Hepatocyte (in vitro differentiated cells): Measurements from ENCODE around the gene DEXI. TPM values are rescaled to one million over a fixed set of nuclear protein-coding genes. Genes with fewer than 3 reads are reported as not detected.

Experiments
- DNase-seq: peaks from one replicate; pipeline ENCODE4 v3.0.0-alpha.2; 2016; ENCODE audit warnings: low spot score
- H2AFZ ChIP-seq: fragments of 200-600 bp; sonication (generic); 2 replicates; pipeline ENCODE4 v1.6.0; 2016; ENCODE audit warnings: antibody characterized with exemption, mild to moderate bottlenecking
- H3K27ac ChIP-seq: fragments of 200-600 bp; sonication (generic); 2 replicates; pipeline ENCODE4 v1.5.1; 2016; ENCODE audit warnings: mild to moderate bottlenecking
- H3K27me3 ChIP-seq: fragments of 200-600 bp; sonication (generic); 2 replicates; pipeline ENCODE4 v1.6.1; 2016
- H3K36me3 ChIP-seq: fragments of 200-600 bp; sonication (generic); replicated peaks from 2 replicates; pipeline ENCODE4 v1.5.1; 2016; ENCODE audit warnings: low read depth; ENCODE audit not compliant: insufficient read depth
- H3K4me1 ChIP-seq: fragments of 200-600 bp; sonication (generic); 2 replicates; pipeline ENCODE4 v1.5.1; 2016; ENCODE audit warnings: mild to moderate bottlenecking, moderate library complexity; ENCODE audit not compliant: insufficient read depth
- H3K4me2 ChIP-seq: fragments of 200-600 bp; sonication (generic); 2 replicates; pipeline ENCODE4 v1.6.0; 2016
- H3K4me3 ChIP-seq: fragments of 200-600 bp; sonication (generic); 2 replicates; pipeline ENCODE4 v1.5.1; 2016; ENCODE audit warnings: mild to moderate bottlenecking
- H3K79me2 ChIP-seq: fragments of 200-600 bp; sonication (generic); 2 replicates; pipeline ENCODE4 v1.6.0; 2017; ENCODE audit warnings: mild to moderate bottlenecking
- H3K9me2 ChIP-seq: fragments of 200-600 bp; sonication (generic); replicated peaks from 2 replicates; pipeline ENCODE4 v1.6.0; 2017; ENCODE audit warnings: mild to moderate bottlenecking; ENCODE audit not compliant: insufficient read depth
- H3K9me3 ChIP-seq: fragments of 200-600 bp; sonication (generic); 2 replicates; pipeline ENCODE4 v1.5.1; 2016; ENCODE audit warnings: low read depth, mild to moderate bottlenecking
- H4K20me1 ChIP-seq: fragments of 200-600 bp; sonication (generic); 2 replicates; pipeline ENCODE4 v1.6.0; 2016; ENCODE audit warnings: mild to moderate bottlenecking; ENCODE audit not compliant: insufficient read depth, poor library complexity, severe bottlenecking
- EZH2 ChIP-seq: fragments of 200-600 bp; sonication (generic); IDR thresholded peaks from 2 replicates; pipeline ENCODE4 v1.6.1; 2016; ENCODE audit warnings: antibody characterized with exemption, mild to moderate bottlenecking, borderline replicate concordance
- EZH2phosphoT487 ChIP-seq: fragments of 200-600 bp; sonication (generic); IDR thresholded peaks from one replicate; pipeline ENCODE4 v1.6.1; 2018; ENCODE audit warnings: antibody characterized with exemption, mild to moderate bottlenecking, low read depth, moderate library complexity; ENCODE audit not compliant: unreplicated experiment, severe bottlenecking
- WGBS: methylation state at CpG from one replicate; pipeline ENCODE4 v1.1.6; 2016; ENCODE audit warnings: low lambda C conversion rate; ENCODE audit errors: missing lambda C conversion rate; 5-methylcytosine and 5-hydroxymethylcytosine counted together
- polyA plus RNA-seq: library from polyadenylated mRNA; unstranded; fragments of >200 nt; fragmentation: Nextera tagmentation; extraction: Ambion mirVana; gene quantifications from 2 replicates; pipeline ENCODE4 v1.2.1, GENCODE V29; 2016
- total RNA-seq: library from RNA; depleted of rRNA; stranded (reverse); fragments of >200 nt; gene quantifications from 2 replicates; pipeline ENCODE4 v1.2.3, GENCODE V29; 2014
- TF ChIP-seq, protein P1 (sequence below): fragments of 200-600 bp; sonication (generic); IDR thresholded peaks from 2 replicates; pipeline ENCODE4 v1.5.1; 2016; ENCODE audit warnings: antibody characterized with exemption, mild to moderate bottlenecking; ENCODE audit not compliant: poor library complexity

Gene DEXI
- total and polyA plus RNA-seq, 2 experiments from 2014 or later, result 51.6 to 82.4 TPM

DNA sequence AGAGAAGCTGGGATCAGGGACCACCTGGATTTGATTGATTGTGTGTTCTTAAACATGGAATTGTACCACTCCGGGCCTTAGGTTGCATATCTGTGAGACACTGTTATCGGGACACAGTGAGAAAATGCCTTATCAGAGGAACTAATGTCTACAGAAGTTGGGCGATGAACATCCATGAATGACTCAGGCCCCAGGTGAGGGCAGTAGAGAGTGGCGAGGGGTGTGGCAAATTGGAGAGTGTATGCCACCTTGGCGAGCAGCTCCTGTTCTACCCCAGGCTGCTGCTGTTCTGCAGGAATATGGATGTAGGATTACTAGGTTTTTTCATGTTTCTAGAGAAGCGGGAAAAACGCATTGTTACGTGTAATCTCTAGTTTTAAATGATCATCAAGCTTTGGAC, 40.9 kb upstream of the DEXI start:
- no peak for DNase-seq
- H3K27me3 ChIP-seq, result no peaks in the 10 kb centered on the region
- no peaks in the 10 kb centered on the region for H4K20me1 ChIP-seq
- WGBS, result 91% methylated on average over 8 of the region's 8 CpGs
- H3K27ac ChIP-seq, result no peak overlapping the region
- no peak for TF ChIP-seq EZH2phosphoT487
- no peak for TF ChIP-seq EZH2
- TF ChIP-seq, protein P1, sequence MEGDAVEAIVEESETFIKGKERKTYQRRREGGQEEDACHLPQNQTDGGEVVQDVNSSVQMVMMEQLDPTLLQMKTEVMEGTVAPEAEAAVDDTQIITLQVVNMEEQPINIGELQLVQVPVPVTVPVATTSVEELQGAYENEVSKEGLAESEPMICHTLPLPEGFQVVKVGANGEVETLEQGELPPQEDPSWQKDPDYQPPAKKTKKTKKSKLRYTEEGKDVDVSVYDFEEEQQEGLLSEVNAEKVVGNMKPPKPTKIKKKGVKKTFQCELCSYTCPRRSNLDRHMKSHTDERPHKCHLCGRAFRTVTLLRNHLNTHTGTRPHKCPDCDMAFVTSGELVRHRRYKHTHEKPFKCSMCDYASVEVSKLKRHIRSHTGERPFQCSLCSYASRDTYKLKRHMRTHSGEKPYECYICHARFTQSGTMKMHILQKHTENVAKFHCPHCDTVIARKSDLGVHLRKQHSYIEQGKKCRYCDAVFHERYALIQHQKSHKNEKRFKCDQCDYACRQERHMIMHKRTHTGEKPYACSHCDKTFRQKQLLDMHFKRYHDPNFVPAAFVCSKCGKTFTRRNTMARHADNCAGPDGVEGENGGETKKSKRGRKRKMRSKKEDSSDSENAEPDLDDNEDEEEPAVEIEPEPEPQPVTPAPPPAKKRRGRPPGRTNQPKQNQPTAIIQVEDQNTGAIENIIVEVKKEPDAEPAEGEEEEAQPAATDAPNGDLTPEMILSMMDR, result no peak
- H3K9me3 ChIP-seq, result no peaks in the 10 kb centered on the region
- H3K79me2 ChIP-seq, result no peaks in the 10 kb centered on the region
- H2AFZ ChIP-seq, result no peak overlapping the region
- H3K4me3 ChIP-seq, result no peak overlapping the region
- peaks cover 6% of the 10 kb centered on the region for H3K4me1 ChIP-seq
- H3K36me3 ChIP-seq, result no peaks in the 10 kb centered on the region
- no peak overlapping the region for H3K4me2 ChIP-seq
- no peaks in the 10 kb centered on the region for H3K9me2 ChIP-seq

DNA sequence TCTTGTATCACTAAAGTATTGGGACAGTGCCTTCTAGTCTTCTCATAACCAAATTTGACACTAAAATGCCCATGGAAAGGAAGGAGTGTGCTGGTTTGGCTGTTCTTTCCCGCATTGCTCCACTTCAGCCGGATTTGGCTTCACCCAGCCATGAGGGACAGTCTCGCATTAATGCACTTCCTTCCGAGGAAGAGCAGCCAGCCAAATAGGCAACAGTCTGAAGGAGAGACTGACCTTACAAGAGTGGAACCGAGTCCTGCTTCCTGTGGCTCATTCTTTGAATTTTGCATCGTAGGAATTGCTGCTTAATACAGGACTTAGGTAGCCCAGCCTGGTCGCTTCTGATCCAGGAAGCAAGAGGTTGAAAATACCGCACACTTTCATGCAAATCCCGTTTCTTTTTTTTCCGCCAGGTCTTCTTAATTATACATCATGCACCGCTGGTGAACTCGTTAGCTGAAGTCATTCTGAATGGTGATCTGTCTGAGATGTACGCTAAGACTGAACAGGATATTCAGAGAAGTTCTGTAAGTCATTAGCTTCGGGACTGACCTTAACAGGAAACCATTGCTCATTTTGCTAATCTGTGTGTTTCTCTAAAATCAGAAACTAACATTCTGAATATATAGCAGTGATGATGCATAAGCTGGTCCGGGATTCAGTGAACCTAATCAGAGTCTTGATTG, 40.3 kb upstream of the DEXI start:
- H3K36me3 ChIP-seq, result no peaks in the 10 kb centered on the region
- no peak overlapping the region for H2AFZ ChIP-seq
- no peak overlapping the region for H3K4me3 ChIP-seq
- TF ChIP-seq EZH2phosphoT487, result no peak
- H3K4me1 ChIP-seq, result peaks cover 6% of the 10 kb centered on the region
- H3K27me3 ChIP-seq, result no peaks in the 10 kb centered on the region
- no peaks in the 10 kb centered on the region for H3K9me3 ChIP-seq
- no peak overlapping the region for H3K4me2 ChIP-seq
- no peaks in the 10 kb centered on the region for H3K79me2 ChIP-seq
- no peaks in the 10 kb centered on the region for H4K20me1 ChIP-seq
- no peak for DNase-seq
- H3K9me2 ChIP-seq, result no peaks in the 10 kb centered on the region
- 81% methylated on average over 15 of the region's 15 CpGs for WGBS
- no peak overlapping the region for H3K27ac ChIP-seq

DNA sequence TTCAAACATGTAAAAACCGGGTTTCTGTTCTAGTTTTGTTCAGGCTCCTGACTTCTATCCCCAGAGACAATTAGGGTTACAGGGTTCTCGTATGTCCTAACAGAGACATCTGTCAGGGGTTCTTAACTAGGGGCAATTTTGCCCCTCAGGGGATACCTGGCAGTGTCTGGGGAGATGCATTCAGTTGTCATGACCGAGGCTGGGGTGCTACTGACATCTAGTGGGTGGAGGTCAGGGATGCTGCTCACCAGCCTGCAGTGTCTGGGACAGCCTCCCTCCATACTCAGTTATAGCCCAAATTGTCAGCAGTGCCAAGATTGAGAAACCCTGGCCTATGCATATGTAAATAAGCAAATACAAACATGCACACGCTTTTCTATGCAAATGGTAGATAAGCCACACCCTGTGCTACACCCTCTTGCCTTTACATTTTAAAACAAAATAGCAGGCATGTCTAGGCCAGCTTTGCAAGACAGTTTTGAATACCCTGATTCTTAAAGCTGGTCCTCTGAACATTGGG, 39.5 kb upstream of the DEXI start:
- Histone ChIP-seq H3K36me3 (no peaks in the 10 kb centered on the region), H3K9me2 (no peaks in the 10 kb centered on the region), H3K79me2 (no peaks in the 10 kb centered on the region), H3K27ac (peak overlapping the region; percentile 79), H4K20me1 (no peaks in the 10 kb centered on the region), H3K4me1 (peaks cover 6% of the 10 kb centered on the region), H3K27me3 (no peaks in the 10 kb centered on the region), H3K4me3 (no peak overlapping the region), H3K9me3 (no peaks in the 10 kb centered on the region), H3K4me2 (no peak overlapping the region), H2AFZ (no peak overlapping the region)
- WGBS, result 92% methylated on average over 4 of the region's 4 CpGs
- no peak for TF ChIP-seq EZH2
- TF ChIP-seq EZH2phosphoT487, result no peak
- TF ChIP-seq, protein P1, result peak; percentile 23
- DNase-seq, result no peak

DNA sequence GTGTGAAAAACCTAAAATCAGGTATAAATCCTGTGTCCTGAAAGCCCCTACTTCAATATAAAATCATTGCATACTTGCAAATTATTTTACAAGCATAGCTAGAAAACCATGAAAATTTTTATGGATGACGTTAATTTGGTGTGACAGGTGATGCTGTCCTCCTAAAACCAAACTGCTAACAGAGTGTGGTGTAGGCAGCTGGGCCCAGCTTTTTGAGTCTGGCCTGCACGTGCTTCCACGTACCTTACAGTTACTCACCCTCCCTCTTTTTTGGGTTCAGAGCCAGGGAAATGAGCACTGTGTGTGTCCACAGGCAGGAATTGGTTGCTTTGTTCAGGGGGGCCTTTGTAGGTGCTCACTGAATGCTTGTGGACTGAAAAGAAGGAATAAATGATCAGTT, 38.5 kb upstream of the DEXI start:
- 73% methylated on average over 3 of the region's 3 CpGs for WGBS
- peak overlapping the region; percentile 79 for H3K27ac ChIP-seq

More for the DNA sequence above, 38.5 kb upstream of the DEXI start:
- no peak for DNase-seq
- TF ChIP-seq EZH2, result no peak
- Histone ChIP-seq H3K4me2 (no peak overlapping the region), H3K36me3 (no peaks in the 10 kb centered on the region), H3K4me3 (no peak overlapping the region), H4K20me1 (no peaks in the 10 kb centered on the region), H3K9me2 (no peaks in the 10 kb centered on the region), H2AFZ (no peak overlapping the region), H3K79me2 (no peaks in the 10 kb centered on the region), H3K4me1 (peaks cover 14% of the 10 kb centered on the region), H3K9me3 (no peaks in the 10 kb centered on the region), H3K27me3 (no peaks in the 10 kb centered on the region)
